ENCODE data around the gene CHST13. TPM values are rescaled to one million over a fixed set of nuclear protein-coding genes. Genes with fewer than 3 reads are reported as not detected.

Gene CHST13
- total RNA-seq, 1 experiment from 2014 or later: 0.91 TPM

- RAD21 ChIA-PET (ENCODE audit: low non-redundant PET in 1 of 2, low total read pairs in 2 of 2, uncharacterized antibody in 2 of 2, unreplicated experiment in 2 of 2): no interaction called here
These were observed 34.5 kb downstream of the CHST13 start, which contains the start of gene C3orf22 for GRCh38 chr3:126558336-126559071. TSS of gene C3orf22 (minus strand) at chr3:126558932. CDS start at chr3:126553390, 5,542 bp downstream.

More at GRCh38 chr3:126558336-126559071, 34.5 kb downstream of the CHST13 start, which contains the start of gene C3orf22:
- TF ChIP-seq ELF1 (IDR thresholded peaks at IDR 0.05; ENCODE audit: borderline replicate concordance, low read depth) (no peak), ZBTB33 (IDR thresholded peaks at IDR 0.05; ENCODE audit: extremely low read depth, insufficient replicate concordance, low read length) (no peak), CEBPB (IDR thresholded peaks at IDR 0.05; ENCODE audit: low read depth) (no peak), POLR2A (IDR thresholded peaks at IDR 0.05; ENCODE audit: borderline replicate concordance, extremely low read depth, insufficient read depth, insufficient read length) (no peak), MAX (IDR thresholded peaks at IDR 0.05) (no peak), CTCF (IDR thresholded peaks at IDR 0.05 in 2 of 3, conservative IDR thresholded peaks at IDR 0.05 in 1 of 3; ENCODE audit: borderline replicate concordance in 1 of 3, insufficient read depth in 1 of 3, low read depth in 2 of 3, low read length in 2 of 3) (no peak), SIN3A (IDR thresholded peaks at IDR 0.05; ENCODE audit: low read depth) (no peak), FOSL1 (IDR thresholded peaks at IDR 0.05; ENCODE audit: low read depth) (no peak), EZH2phosphoT487 (IDR thresholded peaks at IDR 0.05; ENCODE audit: borderline replicate concordance) (no peak), SP1 (IDR thresholded peaks at IDR 0.05; ENCODE audit: low read depth) (no peak), EGR1 (IDR thresholded peaks at IDR 0.05; ENCODE audit: low read depth) (no peak), ZNF274 (IDR thresholded peaks at IDR 0.05; ENCODE audit: low read depth, low read length) (no peak), RAD21 (IDR thresholded peaks at IDR 0.05; ENCODE audit: low read depth) (no peak), POLR2AphosphoS5 (IDR thresholded peaks at IDR 0.05; ENCODE audit: low read depth, low read length) (no peak)
- Histone ChIP-seq H3K4me3 (replicated peaks in 1 of 2; ENCODE audit: low read depth in 1 of 2, low read length in 2 of 2) (no peak within 1 kb of the TSS), H4K20me1 (ENCODE audit: insufficient read depth) (no peaks in the 10 kb centered on the region), H3K27ac (ENCODE audit: low read depth, low read length) (no peak within 1 kb of the TSS), H3K9me3 (ENCODE audit: control insufficient read depth in 1 of 2, insufficient read depth in 1 of 2, low read depth in 1 of 2, low read length in 2 of 2) (no peaks in the 10 kb centered on the region), H3K9ac (ENCODE audit: low read length) (no peak within 1 kb of the TSS), H3K36me3 (ENCODE audit: control insufficient read depth in 1 of 2, insufficient read depth in 2 of 2, low read length in 2 of 2) (no peaks in the 10 kb centered on the region), H3K27me3 (ENCODE audit: insufficient read depth, low read length) (0 out of 2 replicates have a peak, but pooled peaks cover 6% of the 10 kb centered on the region), H3K9me2 (ENCODE audit: insufficient read depth) (no peaks in the 10 kb centered on the region), H3K4me2 (ENCODE audit: low read length) (no peak within 1 kb of the TSS), H2AFZ (ENCODE audit: low read depth, low read length, poor library complexity, severe bottlenecking) (no peak within 1 kb of the TSS), H3K79me2 (ENCODE audit: insufficient read depth, low read length) (no peaks in the 10 kb centered on the region), H3K4me1 (ENCODE audit: control insufficient read depth in 1 of 2, insufficient read depth in 2 of 2, low read length in 2 of 2) (no peaks in the 10 kb centered on the region)
- ATAC-seq: no peak
- POLR2A ChIA-PET: no interaction called here
- BruUV-seq (replicated peaks): no TSS peak
- CTCF ChIA-PET: no interaction called here
- DNase-seq (ENCODE audit: low read depth, low spot score): no peak
- intact Hi-C loops (cut with micrococcal nuclease): no loop called here

Data from HCT116 (cell line).